ENCODE data around the gene RALB. TPM values are rescaled to one million over a fixed set of nuclear protein-coding genes. Genes with fewer than 3 reads are reported as not detected.
"Not testable (repeated sequence)": the region's sequence is repeated elsewhere in the genome, so short reads cannot be mapped to it uniquely, and the experiment has no call there.

RALB gene
- total RNA-seq, 1 donor from 2014 or later: 25.9 TPM

DNA sequence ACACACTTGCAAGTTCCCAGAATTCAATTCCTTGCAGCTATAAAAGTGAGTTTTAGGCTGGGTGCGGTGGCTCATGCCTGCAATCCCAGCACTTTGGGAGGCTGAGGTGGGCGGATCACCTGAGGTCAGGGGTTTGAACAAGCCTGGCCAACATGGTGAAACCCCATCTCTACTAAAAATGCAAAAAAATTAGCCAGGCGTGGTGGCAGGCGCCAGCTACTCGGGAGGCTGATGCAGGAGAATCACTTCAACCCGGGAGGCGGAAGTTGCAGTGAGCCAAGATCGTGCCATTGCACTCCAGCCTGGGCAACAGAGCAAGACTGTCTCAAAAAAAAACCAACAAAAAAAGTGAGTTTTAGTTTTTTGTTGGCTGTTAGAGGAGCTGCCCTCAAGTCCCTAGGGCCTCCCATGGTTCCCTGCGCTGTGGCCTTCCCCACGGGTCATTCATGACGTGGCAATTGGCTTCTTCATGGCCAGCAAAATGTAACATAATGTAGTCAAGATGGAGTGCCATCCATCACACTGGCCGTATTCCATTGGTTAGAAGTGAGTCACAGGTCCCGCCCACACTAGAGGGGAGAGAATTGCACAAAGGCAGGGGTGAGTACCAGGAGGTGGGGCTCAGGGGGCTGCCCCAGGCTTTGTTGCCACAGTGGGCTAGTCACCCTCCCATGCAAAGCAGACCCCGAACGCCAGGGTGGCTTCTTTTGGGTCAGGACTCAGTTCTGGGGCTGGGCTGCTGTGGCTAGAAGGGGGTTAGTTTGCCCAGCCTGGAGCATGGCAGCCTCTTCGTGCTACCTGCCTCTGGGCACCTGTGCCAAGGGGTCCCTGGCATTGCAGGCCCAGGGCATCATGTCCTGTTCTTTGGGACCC is 55.6 kb downstream of the RALB start:
- Mint-ChIP-seq H3K4me3 (no peak overlapping the region), H3K4me1 (peaks cover 13% of the 10 kb centered on the region), H3K27me3 (ENCODE audit: low read depth) (peaks cover 5% of the 10 kb centered on the region), H3K27ac (no peak overlapping the region), H3K9me3 (no peaks in the 10 kb centered on the region), H3K36me3 (peaks cover 5% of the 10 kb centered on the region)
- TF ChIP-seq CTCF (IDR thresholded peaks at IDR 0.05; ENCODE audit: unreplicated experiment): no peak
- no peak for DNase-seq (ENCODE audit: low spot score in 2 of 2, unreplicated experiment in 2 of 2)

DNA sequence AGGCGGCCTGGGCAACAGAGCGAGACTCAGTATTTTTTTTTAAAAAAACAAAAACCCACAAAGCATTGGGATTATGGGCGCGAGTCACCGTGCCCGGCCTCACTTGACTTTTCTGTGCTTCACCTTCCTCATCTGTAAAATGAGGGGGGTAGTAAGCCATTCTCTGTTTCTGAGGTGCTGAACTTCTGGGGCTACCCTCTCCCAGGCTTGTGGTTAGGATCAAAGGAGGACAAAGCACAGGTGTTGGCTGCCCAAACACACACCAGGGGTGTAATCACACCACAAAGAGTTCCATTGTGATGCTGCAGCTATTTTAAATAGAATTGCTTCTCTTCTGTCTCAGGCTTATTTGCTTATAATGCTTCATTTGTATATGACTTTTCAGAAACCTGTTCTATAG is 57.5 kb downstream of the RALB start:
- Mint-ChIP-seq H3K9me3 (no peaks in the 10 kb centered on the region), H3K4me1 (peaks cover 15% of the 10 kb centered on the region), H3K36me3 (no peaks in the 10 kb centered on the region), H3K27ac (no peak overlapping the region), H3K4me3 (no peak overlapping the region), H3K27me3 (ENCODE audit: low read depth) (peaks cover 17% of the 10 kb centered on the region)
- no peak for DNase-seq (ENCODE audit: low spot score in 2 of 2, unreplicated experiment in 2 of 2)
- no peak for TF ChIP-seq CTCF (IDR thresholded peaks at IDR 0.05; ENCODE audit: unreplicated experiment)

GRCh38 chr2:120310841-120311240 is 58.2 kb downstream of the RALB start:
- not testable (repeated sequence) for DNase-seq (ENCODE audit: low spot score in 2 of 2, unreplicated experiment in 2 of 2); H3K36me3 Mint-ChIP-seq; H3K9me3 Mint-ChIP-seq; H3K27ac Mint-ChIP-seq; H3K4me3 Mint-ChIP-seq
- Mint-ChIP-seq H3K27me3 (ENCODE audit: low read depth) (peaks cover 23% of the 10 kb centered on the region), H3K4me1 (peaks cover 15% of the 10 kb centered on the region)

DNA sequence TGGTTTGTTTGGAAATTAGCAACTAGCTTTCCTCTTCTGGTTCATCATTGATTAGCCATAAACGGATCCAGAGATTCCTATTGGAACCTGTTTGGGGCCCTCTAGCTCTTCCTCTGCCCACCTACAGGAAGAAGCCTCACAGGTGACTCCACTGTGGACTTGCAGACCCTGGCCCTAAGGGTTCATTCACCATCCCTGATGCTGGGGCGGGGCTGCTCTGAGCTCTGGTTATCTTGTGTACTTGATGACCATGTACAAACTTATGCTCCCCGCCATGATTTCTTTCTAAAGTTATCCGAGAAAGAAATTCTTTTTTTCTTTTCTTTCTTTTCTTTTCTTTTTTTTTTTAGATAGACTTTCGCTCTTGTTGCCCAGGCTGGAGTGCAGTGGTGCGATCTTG is 59.4 kb downstream of the RALB start:
- Mint-ChIP-seq H3K4me1 (peaks cover 15% of the 10 kb centered on the region), H3K36me3 (no peaks in the 10 kb centered on the region), H3K27me3 (ENCODE audit: low read depth) (peaks cover 28% of the 10 kb centered on the region), H3K9me3 (no peaks in the 10 kb centered on the region), H3K4me3 (no peak overlapping the region), H3K27ac (no peak overlapping the region)
- no peak for TF ChIP-seq CTCF (IDR thresholded peaks at IDR 0.05; ENCODE audit: unreplicated experiment)
- no peak for DNase-seq (ENCODE audit: low spot score in 2 of 2, unreplicated experiment in 2 of 2)

GRCh38 chr2:120312860-120313694 is 60.4 kb downstream of the RALB start:
- Mint-ChIP-seq H3K36me3 (no peaks in the 10 kb centered on the region), H3K27me3 (ENCODE audit: low read depth) (peaks cover 28% of the 10 kb centered on the region), H3K27ac (no peak overlapping the region), H3K9me3 (no peaks in the 10 kb centered on the region), H3K4me1 (peaks cover 10% of the 10 kb centered on the region), H3K4me3 (peak overlapping the region; percentile 67)
- peak; percentile 49 to 85 for DNase-seq (ENCODE audit: low spot score in 2 of 2, unreplicated experiment in 2 of 2)
- peak; percentile 85 for TF ChIP-seq CTCF (IDR thresholded peaks at IDR 0.05; ENCODE audit: unreplicated experiment)
